HG03432 (cell line): ENCODE results near the gene DAPK3.
"Not testable (repeated sequence)": the region's sequence is repeated elsewhere in the genome, so short reads cannot be mapped to it uniquely, and the experiment has no call there.

Experiments
- ATAC-seq: cut with Tn5 transposase; IDR thresholded peaks from one replicate; pipeline ENCODE4 v1.9.1; 2021; ENCODE audit warnings: mild to moderate bottlenecking, moderate library complexity; ENCODE audit not compliant: unreplicated experiment

DAPK3 gene

DNA sequence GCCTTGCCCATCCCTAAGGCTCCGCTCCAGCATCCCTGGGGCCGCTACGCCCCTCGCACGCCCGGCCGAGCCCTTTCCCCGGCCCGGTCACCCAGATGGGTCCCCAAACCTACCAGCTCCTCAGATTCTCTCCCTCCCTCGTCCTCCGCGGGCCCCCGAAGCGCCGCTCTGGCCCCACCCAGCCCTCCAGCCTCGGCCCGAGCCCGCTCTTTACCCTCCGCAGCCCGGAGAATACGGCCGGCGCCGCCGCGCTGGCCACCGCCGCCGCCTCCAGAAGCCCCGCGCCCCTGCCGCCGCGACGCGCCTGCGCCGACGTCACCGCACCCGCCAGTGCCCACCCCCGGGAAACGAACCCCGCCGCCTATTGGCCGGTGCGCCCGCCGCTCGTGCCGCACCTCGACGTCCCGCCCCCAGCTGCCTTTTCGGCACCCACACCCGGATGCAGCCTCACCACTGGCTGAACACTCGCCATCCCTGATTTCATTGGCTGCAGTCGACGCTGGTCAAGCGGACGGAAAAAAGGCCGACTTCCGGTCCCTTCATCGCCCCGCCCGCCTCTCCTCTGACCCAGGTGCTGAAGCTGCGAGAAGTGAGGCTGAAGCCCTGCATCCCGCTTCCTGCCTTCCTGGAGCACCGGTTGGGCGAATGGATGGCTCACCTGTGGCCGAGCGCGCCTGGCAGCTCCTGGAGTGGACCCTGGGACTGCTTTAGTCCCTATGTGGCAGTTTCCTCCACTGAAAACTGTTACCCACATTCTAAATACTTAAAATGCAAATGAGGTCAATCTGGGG is at the start of gene DAPK3:
DAPK3 (minus strand) TSS at position 292 of the 791 bp plus-strand sequence. CDS start 1,364 bp downstream, outside the sequence.
- ATAC-seq = peak; percentile 94

DNA sequence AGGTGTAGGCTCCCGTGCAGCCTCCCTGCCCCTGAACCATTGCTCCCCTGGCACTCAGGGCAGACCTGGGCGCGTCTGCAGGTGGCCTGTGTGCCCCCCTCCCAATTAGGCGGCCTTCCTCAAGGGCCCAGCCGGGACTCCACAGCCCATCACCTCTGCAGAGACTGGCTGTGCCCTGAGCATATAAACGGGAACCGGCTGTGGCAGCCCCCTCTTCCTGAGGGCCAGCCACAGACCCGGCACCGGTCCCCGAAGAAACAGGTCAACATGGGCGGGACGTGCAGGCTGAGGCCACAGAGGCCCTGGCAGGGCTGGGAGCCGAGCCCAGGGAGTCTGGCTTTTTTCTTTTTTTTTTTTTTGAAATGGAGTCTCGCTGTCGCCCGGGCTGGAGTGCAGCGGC is 48.7 kb upstream of the DAPK3 start:
- no peak for ATAC-seq

DNA sequence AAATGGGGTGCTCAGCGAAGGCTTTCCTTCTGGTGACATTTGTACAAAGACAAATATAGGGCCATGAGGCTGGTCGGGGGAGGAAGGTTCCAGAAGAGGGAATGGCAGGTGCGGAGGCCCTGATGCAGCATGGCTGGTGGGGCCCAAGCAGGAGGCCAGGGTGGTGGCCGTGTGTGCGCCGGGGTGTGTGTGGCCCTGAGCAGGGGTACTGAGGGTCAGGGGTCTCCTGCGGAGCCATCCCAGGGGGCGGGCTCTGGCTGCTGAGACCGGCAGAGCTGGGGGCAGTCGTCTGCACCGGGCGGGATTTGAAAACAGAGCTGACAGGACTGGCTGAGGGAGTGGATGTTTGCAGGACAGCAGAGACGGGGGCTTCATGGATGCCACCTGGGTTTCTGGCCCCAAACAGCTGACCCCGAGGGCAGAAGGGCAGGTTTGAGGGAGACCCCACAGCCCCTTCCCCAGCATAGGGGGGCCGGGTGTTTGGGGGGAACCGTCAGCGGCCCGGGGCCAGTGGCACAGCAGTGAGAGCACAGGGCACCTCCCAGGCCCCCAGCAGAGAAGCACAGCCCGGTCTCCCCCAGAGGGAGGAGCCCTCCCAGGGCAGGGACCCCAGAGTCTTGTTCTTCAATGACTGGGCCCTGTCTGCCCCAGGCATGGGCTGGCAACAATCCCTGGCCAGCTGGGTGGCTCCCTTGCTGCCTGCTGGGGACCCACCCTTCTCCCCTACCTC is 48.0 kb upstream of the DAPK3 start:
- no peak for ATAC-seq

DNA sequence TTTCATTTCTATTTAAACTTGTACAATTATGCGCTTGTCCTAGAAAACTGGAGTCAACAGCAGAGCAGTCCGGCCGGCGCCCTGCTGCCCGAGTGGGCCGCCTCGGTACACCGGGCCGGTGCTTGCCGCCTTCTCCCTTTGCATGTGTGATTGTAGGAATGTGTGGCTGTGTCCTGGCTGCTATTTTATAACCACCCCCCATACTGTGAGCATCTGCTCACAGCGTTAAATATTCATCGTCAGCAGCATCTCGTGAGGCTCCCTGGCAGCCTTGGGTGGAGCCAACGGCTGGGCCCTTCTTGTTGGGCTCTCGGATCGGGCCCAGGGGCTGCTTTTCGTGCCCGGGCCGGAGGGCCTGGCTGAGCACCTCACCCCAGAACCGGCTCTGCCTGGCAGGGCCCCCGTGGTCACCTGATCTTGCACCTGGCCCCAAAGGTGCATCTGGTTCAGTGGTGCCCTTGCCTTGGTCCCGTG is 47.3 kb upstream of the DAPK3 start:
- no peak for ATAC-seq

DNA sequence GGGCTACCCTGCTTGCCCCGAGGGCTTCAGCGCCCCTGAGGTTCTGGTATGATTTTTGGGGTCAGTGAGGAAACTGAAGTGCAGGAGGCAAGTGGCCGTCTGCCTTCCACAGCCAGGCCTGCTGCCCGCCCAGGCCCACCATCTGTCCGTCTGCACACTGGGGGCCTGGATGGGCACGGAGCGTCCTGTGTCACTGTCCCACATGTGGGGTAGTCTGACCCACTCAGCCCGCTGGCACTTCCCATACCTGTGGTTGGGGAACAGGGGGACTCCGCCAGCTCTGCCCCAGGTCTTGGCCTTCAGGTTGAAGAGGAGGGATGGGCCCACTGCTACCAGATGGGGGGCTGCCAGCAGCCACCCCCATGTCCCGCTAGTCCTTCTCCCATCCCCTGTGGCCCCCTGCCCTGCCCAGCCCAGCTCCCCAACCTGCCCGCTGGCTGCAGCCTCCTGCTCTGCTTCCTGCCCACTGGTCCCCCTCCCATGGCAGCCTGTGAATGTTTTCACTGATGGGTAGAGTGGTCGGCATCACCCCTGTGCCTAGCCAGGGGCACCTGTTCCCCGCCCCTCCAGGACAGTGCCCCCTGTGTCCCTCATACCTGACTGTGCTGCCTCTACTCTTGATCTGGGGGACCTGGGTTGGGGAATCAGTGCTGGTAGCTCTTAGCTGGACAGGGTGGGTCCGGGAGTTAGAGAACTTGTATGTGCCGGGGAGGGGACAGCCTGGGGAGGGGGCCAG is 46.2 kb upstream of the DAPK3 start:
- ATAC-seq = no peak

DNA sequence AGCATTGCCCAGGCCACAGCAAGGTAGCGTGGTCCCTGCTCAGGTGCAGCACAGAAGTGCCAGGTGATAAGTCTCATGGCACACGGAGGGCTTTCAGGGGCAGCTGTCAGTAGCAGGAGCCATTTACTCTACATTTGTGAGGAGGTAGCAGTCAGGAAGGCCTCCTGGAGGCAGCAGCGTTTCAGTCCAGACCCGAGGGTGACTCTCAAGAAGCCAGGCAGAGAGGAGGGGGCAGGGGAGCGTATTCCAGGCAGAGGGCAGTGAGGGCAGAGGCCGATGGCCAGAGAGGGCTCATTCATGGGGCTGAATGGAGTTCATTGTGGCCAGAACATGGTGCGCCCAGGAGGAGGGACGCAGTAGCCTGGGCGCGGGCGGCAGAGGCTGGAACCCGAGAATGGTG is 45.6 kb upstream of the DAPK3 start:
- ATAC-seq = no peak

DNA sequence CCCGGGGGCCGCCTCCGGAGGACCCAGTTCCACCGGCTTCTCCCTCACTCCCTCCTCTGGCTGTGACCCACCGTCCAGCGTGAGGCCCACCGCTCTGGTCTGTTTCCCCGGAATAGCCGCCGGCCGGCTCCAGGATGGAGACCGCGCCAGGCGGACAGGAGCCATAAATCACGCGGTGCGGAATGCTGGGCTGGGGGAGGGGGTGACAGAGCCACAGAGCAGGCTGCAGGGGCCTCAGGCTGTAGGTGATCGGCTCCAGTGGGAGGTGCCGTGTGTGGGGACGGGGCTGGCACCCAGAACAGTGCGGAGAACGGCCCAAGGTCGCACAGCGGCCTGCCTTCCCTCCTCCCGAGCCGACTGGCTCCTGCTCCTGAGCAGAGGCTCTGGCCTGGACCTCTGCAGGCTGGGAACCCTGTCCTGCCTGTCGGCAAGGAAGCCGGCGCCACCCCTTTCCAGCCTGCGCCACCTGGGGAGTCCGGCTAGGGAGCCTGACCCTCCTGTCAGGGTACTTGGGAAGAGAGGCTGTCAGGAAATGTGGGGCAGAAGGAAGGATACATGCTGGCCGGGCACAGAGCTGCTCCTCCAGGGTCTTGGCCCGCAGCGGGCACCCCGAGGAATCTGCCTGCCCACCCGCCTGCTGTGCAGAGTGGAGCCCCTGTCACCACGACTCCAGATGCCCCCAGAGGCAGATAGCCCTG is 45.0 kb upstream of the DAPK3 start:
- ATAC-seq = no peak

DNA sequence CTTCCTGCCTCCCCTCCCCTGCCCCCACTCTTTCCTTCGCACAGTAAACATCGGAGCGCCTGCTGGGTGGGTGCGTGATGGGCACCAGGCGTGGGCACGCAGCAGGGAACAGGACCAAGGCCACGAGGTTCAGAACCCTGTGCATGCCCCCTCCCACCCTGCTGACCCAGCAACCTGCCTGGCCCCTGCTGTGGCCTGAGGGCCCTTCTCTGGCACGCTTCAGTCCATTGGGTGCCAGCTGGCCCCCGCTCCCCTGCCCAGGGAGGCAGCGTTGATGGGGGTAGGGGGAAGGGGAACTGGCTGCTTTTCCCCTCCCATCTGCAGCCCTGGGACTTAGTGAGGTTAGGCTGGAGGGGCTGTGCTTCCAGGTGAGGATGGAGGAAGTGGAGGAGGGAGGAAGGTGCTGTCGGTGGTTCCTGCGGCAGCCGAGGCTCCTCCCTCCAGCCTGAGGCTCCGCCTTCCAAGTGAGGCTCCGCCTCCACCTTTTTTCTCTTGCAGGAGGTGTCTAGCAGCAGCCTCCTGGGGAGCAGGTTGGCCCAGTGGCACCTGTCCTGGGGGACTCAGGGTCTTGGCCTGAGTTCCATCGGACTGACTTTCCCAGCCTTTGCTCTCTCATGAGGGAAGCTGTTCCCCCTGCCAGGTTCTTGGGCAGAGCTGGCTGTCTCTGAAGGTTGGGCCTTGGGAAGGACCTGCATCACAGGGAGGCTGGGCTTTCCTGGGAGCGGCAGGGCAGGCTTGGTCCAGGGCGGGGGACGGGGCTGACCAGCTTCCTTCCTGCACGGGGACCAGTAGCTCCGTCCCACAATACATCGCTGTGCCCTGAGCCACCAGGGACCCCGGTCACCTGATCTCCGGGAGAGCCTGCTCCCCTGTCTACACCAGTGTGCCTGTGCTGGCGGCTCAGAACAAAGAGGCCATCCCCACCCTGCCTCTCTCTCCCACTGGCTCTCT is 43.9 kb upstream of the DAPK3 start:
- ATAC-seq = no peak

DNA sequence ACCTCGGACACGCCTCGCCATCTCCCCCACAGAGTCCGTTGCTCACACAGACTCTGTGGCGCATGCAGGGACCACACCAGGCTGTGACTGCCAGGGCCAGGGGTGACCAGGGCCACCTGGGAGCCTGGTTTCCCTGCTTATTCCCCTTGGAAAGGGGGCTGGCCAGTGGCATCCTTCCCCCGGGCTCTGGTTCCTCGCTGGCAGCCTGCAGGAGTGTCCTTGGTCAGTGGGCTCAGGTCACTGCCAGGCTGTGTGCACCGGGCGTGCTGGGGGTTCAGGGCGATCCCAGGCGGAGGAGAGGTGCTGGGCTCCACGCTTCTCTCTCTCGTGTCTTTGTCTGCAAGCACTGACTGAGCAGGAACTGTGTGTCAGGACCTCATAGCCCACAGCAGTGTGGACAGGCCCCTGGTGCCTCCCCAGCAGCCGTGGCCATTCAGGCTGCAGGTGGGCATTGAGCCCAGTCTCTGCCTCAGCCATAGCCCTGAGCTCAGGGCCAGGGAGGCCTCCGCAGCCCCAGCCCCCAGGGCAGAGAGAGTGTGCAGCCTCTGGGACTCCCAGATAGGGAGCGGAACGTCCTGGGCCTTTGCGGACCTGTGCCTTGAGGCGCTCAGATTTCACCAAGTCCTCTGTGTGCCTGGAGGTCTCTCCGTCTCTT is 43.1 kb upstream of the DAPK3 start:
- ATAC-seq = no peak

DNA sequence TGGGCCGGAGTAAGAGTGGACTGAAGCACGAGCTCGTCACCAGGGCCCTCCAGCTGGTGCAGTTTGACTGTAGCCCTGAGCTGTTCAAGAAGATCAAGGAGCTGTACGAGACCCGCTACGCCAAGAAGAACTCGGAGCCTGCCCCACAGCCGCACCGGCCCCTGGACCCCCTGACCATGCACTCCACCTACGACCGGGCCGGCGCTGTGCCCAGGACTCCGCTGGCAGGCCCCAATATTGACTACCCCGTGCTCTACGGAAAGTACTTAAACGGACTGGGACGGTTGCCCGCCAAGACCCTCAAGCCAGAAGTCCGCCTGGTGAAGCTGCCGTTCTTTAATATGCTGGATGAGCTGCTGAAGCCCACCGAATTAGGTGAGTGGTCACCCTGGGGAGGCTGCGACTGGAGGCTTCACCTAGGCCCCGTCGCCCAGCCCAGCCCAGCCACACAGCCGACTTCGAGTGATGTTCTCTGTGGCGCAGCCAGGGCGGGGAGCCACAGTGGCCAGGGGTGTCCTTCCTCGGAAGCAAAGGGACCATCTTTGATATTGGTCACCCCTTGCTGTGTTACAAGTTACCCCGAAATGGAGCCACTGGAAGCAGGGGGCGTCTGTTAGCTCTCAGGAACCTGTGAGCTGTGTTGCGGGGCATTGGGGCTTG is 42.2 kb upstream of the DAPK3 start:
- no peak for ATAC-seq

DNA sequence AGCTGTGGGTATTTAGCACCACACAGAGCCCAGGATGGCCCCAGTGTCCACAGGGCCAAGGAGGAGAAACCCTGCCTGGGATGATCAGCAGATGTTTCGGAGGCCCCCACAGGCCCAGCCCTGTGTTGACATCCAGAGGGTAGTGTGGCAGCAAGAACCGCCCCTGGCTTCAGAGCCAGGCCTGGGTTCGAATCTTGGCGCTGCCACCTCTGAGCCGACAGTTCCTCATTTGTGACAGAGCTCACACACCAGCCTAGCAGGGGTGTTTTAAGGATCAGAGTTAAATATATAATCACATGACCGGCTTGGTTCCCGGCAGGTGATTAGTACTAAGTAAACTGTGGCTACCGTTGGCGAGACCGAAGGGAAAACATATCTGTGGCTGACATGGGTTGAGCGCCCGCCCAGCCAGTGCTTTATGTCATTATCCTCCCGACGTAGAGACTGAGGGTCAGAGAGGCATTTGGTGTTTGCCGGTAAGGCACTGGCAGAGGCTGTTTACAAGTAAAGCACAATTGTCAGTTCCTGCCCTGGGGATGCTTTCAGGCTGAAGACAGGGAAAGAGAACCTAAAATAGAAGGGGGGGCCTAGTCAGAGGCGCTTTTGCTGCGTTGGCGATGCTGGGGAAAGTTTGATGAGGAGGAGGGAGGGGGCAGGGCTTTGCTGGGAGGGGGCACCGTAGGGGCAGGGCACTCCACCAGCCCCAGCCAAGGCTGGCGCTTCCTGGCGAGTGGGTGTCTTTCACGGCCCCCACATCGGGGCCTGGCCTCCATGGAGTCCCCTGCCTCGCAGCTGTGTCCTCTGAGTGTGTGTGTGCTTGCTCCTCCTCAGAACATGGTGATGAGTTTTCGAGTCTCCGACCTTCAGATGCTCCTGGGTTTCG is 41.4 kb upstream of the DAPK3 start:
- ATAC-seq = no peak

DNA sequence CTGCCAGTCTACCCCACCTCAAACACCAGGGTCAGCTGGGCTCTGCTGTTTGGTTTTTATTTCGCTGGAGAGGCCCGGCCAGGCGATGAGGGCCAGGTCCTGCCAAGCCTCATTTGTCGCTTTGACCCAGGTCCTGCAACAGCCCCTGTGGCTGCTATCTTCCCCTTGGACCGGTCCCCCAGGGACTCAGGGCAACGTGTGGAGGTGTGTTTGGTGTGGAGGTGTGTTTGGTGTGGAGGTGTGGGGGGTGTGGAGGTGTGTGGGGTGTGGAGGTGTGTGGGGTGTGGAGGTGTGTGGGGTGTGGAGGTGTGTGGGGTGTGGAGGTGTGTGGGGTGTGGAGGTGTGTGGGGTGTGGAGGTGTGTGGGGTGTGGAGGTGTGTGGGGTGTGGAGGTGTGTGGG is 40.5 kb upstream of the DAPK3 start:
- ATAC-seq = not testable (repeated sequence)

DNA sequence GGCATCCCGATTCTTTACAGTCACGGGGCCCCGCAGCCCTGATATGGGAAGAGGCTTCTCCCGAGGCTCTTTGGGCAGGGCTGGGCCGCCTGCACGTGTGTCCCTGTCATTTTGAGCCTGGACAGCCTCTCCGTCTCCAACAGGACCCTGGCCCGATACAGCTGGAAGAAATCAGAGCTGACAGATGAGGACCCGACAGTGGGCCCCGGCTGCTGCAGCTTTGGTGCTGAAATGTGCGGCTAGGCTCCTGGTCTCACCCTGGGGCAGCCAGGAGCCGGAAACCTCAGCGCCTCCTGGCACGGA is 39.9 kb upstream of the DAPK3 start:
- no peak for ATAC-seq

DNA sequence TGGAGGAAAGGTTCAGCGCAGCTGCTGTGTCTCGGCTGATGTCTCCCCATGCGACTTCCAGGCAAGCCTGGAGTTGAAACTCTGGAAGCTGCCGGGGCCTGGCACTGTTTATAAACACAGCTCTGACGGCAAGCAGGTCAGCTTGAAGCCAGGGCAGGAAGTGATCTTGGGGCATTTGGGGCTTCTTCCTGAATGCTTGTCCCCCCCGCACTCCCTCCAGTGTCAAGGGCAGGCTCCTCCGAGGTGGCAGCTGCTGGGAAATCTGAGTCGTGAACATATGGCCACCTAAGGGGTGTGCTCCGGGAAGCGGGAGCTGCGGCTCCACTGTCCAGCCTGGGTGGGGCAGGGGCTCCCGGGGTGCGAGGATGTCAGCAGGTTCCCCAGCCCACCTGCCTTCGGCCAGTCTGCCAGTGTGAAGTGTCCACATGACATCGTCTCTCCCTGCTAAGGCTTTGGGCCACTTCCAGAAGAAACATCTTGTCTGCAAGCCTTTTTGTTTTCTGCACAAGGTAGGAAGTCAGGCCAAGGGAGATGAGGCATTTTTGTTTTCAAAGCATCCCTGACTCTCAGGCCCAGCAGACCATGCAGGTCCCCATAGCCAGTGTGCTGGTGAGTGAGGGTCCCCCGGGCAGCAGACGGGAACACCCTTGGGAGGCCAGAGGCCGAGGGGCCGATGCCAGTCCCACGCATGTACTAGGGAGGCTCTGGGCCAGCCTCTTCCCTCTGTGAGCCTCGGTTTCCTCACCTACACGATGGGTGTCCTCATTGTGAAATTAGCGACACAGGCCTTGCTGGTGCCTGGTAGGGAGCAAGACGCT is 39.3 kb upstream of the DAPK3 start:
- no peak for ATAC-seq

DNA sequence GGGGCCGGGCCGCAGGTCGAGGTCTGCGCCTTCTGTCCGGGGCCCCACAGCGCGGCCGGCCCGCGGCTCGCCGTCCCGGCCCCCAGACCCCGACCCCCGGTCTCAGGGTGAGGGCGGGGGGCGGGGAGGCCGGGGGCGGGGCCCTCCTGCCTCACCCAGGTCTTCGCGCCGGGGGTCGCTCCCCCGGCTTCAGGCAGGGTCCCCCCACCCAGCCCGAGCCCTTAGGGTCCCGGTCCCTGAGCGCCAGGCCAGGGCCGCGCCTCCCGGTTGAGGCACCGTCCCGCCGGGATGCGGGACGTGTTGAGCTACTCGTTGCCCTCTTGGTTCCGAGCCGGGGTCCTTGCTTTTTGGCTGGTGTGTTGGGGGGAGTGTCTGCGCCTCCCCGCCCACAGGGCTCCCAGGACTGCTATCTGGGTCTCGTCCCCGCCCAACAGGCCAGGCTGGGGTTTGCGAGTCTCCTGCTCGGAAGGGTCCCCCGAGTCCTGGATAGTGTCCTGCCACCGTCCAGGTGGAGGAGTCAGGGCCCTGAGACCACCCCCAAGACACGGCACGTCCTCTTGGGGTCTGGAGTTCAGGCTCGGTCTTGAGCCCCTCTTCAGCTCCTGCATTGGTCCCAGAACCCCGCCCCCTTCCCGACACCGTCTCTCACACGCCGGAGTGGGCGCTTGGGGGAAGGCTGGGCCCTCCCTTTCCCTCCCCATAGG is 37.1 kb upstream of the DAPK3 start:
- ATAC-seq = peak; percentile 13

DNA sequence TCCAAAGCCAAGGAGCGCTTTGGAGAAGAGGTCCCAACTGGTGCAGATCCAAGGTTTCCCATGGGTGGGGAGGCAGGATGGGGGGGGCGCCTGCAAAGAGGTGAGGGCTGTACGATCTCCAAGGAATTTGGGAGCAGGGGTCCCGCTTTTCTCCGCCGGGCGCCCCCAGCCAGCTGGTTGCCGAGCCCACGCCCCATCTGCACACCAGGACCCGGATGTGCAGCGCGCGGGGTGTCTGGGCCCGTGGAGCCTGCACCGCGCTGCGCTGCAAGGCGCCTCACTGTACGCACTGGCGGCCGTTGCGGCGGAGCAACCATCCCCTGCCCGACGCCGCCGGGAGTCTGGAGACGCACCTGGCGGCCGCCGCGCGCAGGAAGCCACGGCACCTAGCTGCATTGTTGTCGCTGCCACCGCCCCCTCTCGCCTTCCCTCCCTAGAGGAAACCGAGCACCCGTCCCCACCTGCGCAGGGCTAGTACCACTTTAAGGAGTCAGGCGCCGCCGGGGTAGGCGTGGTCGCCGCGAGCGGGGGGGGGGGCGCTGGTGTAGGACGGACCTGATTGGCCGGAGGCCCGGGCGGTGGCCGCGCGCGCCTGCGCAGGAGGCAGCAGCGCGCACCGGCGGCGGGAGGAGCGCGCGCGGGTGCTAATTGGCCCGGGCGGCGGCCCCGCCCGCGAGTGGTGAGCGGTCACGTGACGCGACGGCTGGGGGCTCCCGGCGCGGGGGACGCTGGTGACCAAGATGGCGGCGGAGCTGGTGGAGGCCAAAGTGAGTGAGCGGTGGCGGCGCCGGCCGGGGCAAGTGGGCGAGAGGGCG is 36.3 kb upstream of the DAPK3 start, which contains the start of gene PIAS4:
PIAS4 (plus strand) TSS at position 716 of the 815 bp plus-strand sequence; CDS start at position 741, 25 bp downstream.
- peak; percentile 79 for ATAC-seq
